COR-L47 (cell line): ENCODE measurements around the gene FBXO5.
"Not testable (repeated sequence)": the region's sequence is repeated elsewhere in the genome, so short reads cannot be mapped to it uniquely, and the experiment has no call there.

Experiments used
- DNase-seq: peaks from one replicate; lab custom pipeline; 2025; lab: John Stamatoyannopoulos, UW

FBXO5 gene

GRCh38 chr6:152993431-152993830 is 10.6 kb upstream of the FBXO5 start:
- DNase-seq = no peak

GRCh38 chr6:152986978-152987377 is 4.1 kb upstream of the FBXO5 start:
- no peak for DNase-seq

- not testable (repeated sequence) for DNase-seq
Measured at GRCh38 chr6:152985300-152985699, 2.5 kb upstream of the FBXO5 start.

GRCh38 chr6:152984513-152984872 is 1.7 kb upstream of the FBXO5 start:
- DNase-seq = no peak

- peak; percentile 62 for DNase-seq
Measured at GRCh38 chr6:152983637-152984512, 1.0 kb upstream of the FBXO5 start.

- DNase-seq = no peak
Measured at GRCh38 chr6:152981989-152982903, 595 bp downstream of the FBXO5 start.

- DNase-seq = no peak
Measured at GRCh38 chr6:152981219-152981618, 1.6 kb downstream of the FBXO5 start.

- no peak for DNase-seq
Measured at GRCh38 chr6:152980656-152981055, 2.2 kb downstream of the FBXO5 start.

- no peak for DNase-seq
Measured at GRCh38 chr6:152979116-152979515, 3.7 kb downstream of the FBXO5 start.

- no peak for DNase-seq
Measured at GRCh38 chr6:152978058-152978457, 4.8 kb downstream of the FBXO5 start.

GRCh38 chr6:152977556-152977955 is 5.3 kb downstream of the FBXO5 start:
- DNase-seq = no peak

- no peak for DNase-seq
Measured at GRCh38 chr6:152976749-152977148, 6.1 kb downstream of the FBXO5 start.

- no peak for DNase-seq
Measured at GRCh38 chr6:152975204-152975915, 7.5 kb downstream of the FBXO5 start.

GRCh38 chr6:152973916-152974315 is 8.9 kb downstream of the FBXO5 start:
- DNase-seq = no peak

GRCh38 chr6:152969688-152970418 is 13.0 kb downstream of the FBXO5 start:
- no peak for DNase-seq

- DNase-seq = not testable (repeated sequence)
Measured at GRCh38 chr6:152966168-152966894, 16.5 kb downstream of the FBXO5 start.

- no peak for DNase-seq
Measured at GRCh38 chr6:152959333-152959732, 23.5 kb downstream of the FBXO5 start.

GRCh38 chr6:152957796-152958195 is 25.0 kb downstream of the FBXO5 start:
- no peak for DNase-seq

- no peak for DNase-seq
Measured at GRCh38 chr6:152954443-152954842, 28.4 kb downstream of the FBXO5 start.

GRCh38 chr6:152952866-152953509 is 29.9 kb downstream of the FBXO5 start:
- DNase-seq = peak; percentile 6
